Liver (tissue), 9 donors: ENCODE measurements around the gene MAGI1. TPM values are rescaled to one million over a fixed set of nuclear protein-coding genes. Genes with fewer than 3 reads are reported as not detected.

Experiments used
- DNase-seq: peaks from one replicate; pipeline ENCODE4 v3.0.0-alpha.2; 2017; ENCODE audit warnings: low spot score
- H3K27ac ChIP-seq, 2 donors: one replicate each; pipeline ENCODE4 v1.7.0; 2013; ENCODE audit warnings: inconsistent platforms in 2 of 2, low read length in 2 of 2, control low read depth in 1 of 2, low read depth in 1 of 2, mild to moderate bottlenecking in 1 of 2
- H3K27me3 ChIP-seq, 4 donors: one replicate each; pipeline versions ENCODE4 v1.6.1 to v1.7.0; 2013; ENCODE audit warnings: low read length in 3 of 4, inconsistent platforms in 1 of 4, mild to moderate bottlenecking in 1 of 4, moderate library complexity in 1 of 4; ENCODE audit not compliant: control insufficient read depth in 4 of 4, insufficient read depth in 4 of 4
- H3K36me3 ChIP-seq, 4 donors: one replicate each; pipeline versions ENCODE4 v1.6.1 to v1.7.0; 2013; ENCODE audit warnings: low read length in 3 of 4, mild to moderate bottlenecking in 3 of 4, low read depth in 1 of 4, moderate library complexity in 1 of 4; ENCODE audit not compliant: control insufficient read depth in 4 of 4, insufficient read depth in 3 of 4
- H3K4me1 ChIP-seq, 4 donors: one replicate each; pipeline versions ENCODE4 v1.6.1 to v1.7.0; 2013; ENCODE audit warnings: low read length in 3 of 4, mild to moderate bottlenecking in 3 of 4, moderate library complexity in 1 of 4; ENCODE audit not compliant: control insufficient read depth in 4 of 4, insufficient read depth in 4 of 4
- H3K4me3 ChIP-seq, 3 donors: one replicate each; pipeline versions ENCODE4 v1.6.1 to v1.7.0; 2013; ENCODE audit warnings: low read length in 3 of 3, control low read depth in 1 of 3, low read depth in 1 of 3, mild to moderate bottlenecking in 1 of 3
- H3K9ac ChIP-seq, 2 donors: one replicate each; pipeline ENCODE4 v1.7.0; 2013; ENCODE audit warnings: low read length in 2 of 2, mild to moderate bottlenecking in 2 of 2, moderate library complexity in 2 of 2, control low read depth in 1 of 2, low read depth in 1 of 2
- H3K9me3 ChIP-seq, 4 donors: one replicate each; pipeline versions ENCODE4 v1.6.1 to v1.7.0; 2013; ENCODE audit warnings: low read length in 3 of 4; ENCODE audit not compliant: control insufficient read depth in 4 of 4
- EGR1 ChIP-seq, 2 donors: IDR thresholded peaks; 2 replicates each; pipeline ENCODE4 v1.6.1; 2016 to 2018; ENCODE audit warnings: antibody characterized with exemption in 2 of 2, low read depth in 2 of 2
- FOXA1 ChIP-seq: IDR thresholded peaks from 2 replicates; pipeline ENCODE4 v1.6.1; 2016; ENCODE audit warnings: antibody characterized with exemption
- FOXA2 ChIP-seq: IDR thresholded peaks from 2 replicates; pipeline ENCODE4 v1.6.1; 2016; ENCODE audit warnings: antibody characterized with exemption
- GABPA ChIP-seq, 2 donors: IDR thresholded peaks in 1 of 2; conservative IDR thresholded peaks in 1 of 2; 2 replicates each; pipeline ENCODE4 v1.6.1; 2016; ENCODE audit warnings: antibody characterized with exemption in 2 of 2, mild to moderate bottlenecking in 1 of 2, moderate library complexity in 1 of 2
- HNF4A ChIP-seq, 2 donors: conservative IDR thresholded peaks; 2 replicates each; pipeline ENCODE4 v1.6.1; 2016; ENCODE audit warnings: antibody characterized with exemption in 2 of 2, mild to moderate bottlenecking in 2 of 2
- JUND ChIP-seq, 2 donors: IDR thresholded peaks; 2 replicates each; pipeline ENCODE4 v1.6.1; 2016; ENCODE audit warnings: antibody characterized with exemption in 2 of 2
- NR2F2 ChIP-seq: IDR thresholded peaks from 2 replicates; pipeline ENCODE4 v1.6.1; 2016; ENCODE audit warnings: antibody characterized with exemption
- RXRA ChIP-seq, 2 donors: IDR thresholded peaks; 2 replicates each; pipeline ENCODE4 v1.6.1; 2017 to 2018; ENCODE audit warnings: antibody characterized with exemption in 2 of 2, mild to moderate bottlenecking in 1 of 2
- SP1 ChIP-seq: IDR thresholded peaks from 2 replicates; pipeline ENCODE4 v1.6.1; 2018; ENCODE audit warnings: antibody characterized with exemption, mild to moderate bottlenecking
- WGBS: extraction: QIAGEN DNeasy Blood & Tissue Kit; methylation state at CpG from one replicate; pipeline ENCODE4 v1.1.7; 2013; 5-methylcytosine and 5-hydroxymethylcytosine counted together
- polyA plus RNA-seq, 2 donors: library from polyadenylated mRNA; stranded (reverse) in 1 of 2; unstranded in 1 of 2; fragments of 200-250 nt in 1 of 2; fragments of >200 nt in 1 of 2; fragmentation: Nextera tagmentation in 1 of 2; extraction: Ambion mirVana in 1 of 2; gene quantifications; one replicate each; pipeline versions ENCODE4 v1.2.1 to v1.2.3, GENCODE V29; 2013 to 2015
- total RNA-seq, 2 donors: library from RNA; depleted of rRNA; stranded (reverse); fragments of >200 nt; gene quantifications; one replicate each; pipeline ENCODE4 v1.2.3, GENCODE V29; 2014
- TF ChIP-seq, protein P1 (sequence below): IDR thresholded peaks from 2 replicates; pipeline ENCODE4 v1.6.1; 2016; ENCODE audit warnings: antibody characterized with exemption
- TF ChIP-seq, protein P2 (sequence below): IDR thresholded peaks from 2 replicates; pipeline ENCODE4 v1.6.1; 2016; ENCODE audit warnings: antibody characterized with exemption, mild to moderate bottlenecking
- TF ChIP-seq, protein P3 (sequence below): IDR thresholded peaks from 2 replicates; pipeline ENCODE4 v1.6.1; 2016; ENCODE audit warnings: antibody characterized with exemption
- TF ChIP-seq, protein P4 (sequence below): fragments of 150-350 bp; IDR thresholded peaks from 2 replicates; pipeline ENCODE4 v1.5.1; 2017; ENCODE audit warnings: improper control_type of control experiment, low read depth, low read length; ENCODE audit not compliant: missing input control
- donor health status: healthy.
- donor health status: healthy.
- donor health status: healthy.
- donor health status: healthy.
- donor health status: healthy.

Gene MAGI1
- total and polyA plus RNA-seq, 4 donors, result 9.6 to 68.8 (median 14.0) TPM

DNA sequence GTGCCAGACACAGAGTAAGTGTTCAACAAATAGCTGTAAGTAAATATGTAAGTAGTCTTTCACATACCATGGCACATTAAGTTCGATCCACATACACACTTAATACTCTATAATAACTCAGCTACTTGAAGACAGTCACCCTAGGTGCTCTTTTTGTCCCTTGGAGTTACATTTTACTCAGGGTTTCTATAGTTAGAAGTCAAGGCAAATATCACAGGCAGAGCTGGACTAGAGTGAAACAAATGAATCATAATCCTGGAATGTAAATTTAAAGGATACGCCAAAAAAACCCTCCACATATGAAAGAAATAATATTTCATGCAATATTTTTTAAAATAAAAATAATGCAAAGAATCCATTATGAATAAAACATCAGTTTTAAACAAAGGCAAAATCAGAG is 461.8 kb downstream of the MAGI1 start:
- Histone ChIP-seq H3K36me3 (no peaks in the 10 kb centered on the region), H3K4me1 (peaks cover 0 to 8% (median 3%) of the 10 kb centered on the region in 4 donors), H3K27me3 (no peaks in the 10 kb centered on the region), H3K27ac (no peak overlapping the region), H3K9ac (no peak overlapping the region), H3K9me3 (peaks cover 0 to 3% (median 0%) of the 10 kb centered on the region in 4 donors), H3K4me3 (no peak overlapping the region)
- DNase-seq, result no peak
- WGBS, result 91% methylated on average over 2 of the region's 2 CpGs
- no peak for TF ChIP-seq GABPA (IDR thresholded peaks at IDR 0.05 in 1 of 2, conservative IDR thresholded peaks at IDR 0.05 in 1 of 2)
- TF ChIP-seq, protein P1, sequence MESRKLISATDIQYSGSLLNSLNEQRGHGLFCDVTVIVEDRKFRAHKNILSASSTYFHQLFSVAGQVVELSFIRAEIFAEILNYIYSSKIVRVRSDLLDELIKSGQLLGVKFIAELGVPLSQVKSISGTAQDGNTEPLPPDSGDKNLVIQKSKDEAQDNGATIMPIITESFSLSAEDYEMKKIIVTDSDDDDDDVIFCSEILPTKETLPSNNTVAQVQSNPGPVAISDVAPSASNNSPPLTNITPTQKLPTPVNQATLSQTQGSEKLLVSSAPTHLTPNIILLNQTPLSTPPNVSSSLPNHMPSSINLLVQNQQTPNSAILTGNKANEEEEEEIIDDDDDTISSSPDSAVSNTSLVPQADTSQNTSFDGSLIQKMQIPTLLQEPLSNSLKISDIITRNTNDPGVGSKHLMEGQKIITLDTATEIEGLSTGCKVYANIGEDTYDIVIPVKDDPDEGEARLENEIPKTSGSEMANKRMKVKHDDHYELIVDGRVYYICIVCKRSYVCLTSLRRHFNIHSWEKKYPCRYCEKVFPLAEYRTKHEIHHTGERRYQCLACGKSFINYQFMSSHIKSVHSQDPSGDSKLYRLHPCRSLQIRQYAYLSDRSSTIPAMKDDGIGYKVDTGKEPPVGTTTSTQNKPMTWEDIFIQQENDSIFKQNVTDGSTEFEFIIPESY, result no peak
- TF ChIP-seq, protein P2, sequence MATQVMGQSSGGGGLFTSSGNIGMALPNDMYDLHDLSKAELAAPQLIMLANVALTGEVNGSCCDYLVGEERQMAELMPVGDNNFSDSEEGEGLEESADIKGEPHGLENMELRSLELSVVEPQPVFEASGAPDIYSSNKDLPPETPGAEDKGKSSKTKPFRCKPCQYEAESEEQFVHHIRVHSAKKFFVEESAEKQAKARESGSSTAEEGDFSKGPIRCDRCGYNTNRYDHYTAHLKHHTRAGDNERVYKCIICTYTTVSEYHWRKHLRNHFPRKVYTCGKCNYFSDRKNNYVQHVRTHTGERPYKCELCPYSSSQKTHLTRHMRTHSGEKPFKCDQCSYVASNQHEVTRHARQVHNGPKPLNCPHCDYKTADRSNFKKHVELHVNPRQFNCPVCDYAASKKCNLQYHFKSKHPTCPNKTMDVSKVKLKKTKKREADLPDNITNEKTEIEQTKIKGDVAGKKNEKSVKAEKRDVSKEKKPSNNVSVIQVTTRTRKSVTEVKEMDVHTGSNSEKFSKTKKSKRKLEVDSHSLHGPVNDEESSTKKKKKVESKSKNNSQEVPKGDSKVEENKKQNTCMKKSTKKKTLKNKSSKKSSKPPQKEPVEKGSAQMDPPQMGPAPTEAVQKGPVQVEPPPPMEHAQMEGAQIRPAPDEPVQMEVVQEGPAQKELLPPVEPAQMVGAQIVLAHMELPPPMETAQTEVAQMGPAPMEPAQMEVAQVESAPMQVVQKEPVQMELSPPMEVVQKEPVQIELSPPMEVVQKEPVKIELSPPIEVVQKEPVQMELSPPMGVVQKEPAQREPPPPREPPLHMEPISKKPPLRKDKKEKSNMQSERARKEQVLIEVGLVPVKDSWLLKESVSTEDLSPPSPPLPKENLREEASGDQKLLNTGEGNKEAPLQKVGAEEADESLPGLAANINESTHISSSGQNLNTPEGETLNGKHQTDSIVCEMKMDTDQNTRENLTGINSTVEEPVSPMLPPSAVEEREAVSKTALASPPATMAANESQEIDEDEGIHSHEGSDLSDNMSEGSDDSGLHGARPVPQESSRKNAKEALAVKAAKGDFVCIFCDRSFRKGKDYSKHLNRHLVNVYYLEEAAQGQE, result no peak
- no peak for TF ChIP-seq EGR1 (IDR thresholded peaks at IDR 0.05; ENCODE audit: low read depth in 2 of 2)
- no peak for TF ChIP-seq RXRA (IDR thresholded peaks at IDR 0.05)

DNA sequence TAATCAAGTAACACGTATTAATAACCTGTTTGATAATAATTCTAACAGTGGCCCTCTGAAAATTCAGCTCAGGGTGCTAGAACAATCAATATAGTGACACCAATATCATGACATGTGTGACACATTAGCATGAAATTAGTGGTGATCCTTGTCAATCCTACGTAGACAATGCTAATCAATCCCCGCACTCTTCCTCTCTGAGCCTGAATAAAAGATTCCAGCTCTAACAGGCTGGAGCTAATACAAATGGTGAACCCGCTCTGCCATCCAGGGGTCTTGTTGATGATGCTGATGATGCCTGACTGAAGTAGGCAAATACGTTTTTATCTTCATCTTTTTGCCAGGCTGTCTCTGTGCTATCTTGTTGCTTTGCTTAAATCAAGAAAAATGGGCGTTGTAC is 462.5 kb downstream of the MAGI1 start:
- Histone ChIP-seq H3K9ac (no peak overlapping the region), H3K36me3 (no peaks in the 10 kb centered on the region), H3K9me3 (peaks cover 0 to 3% (median 0%) of the 10 kb centered on the region in 4 donors), H3K27ac (no peak overlapping the region), H3K27me3 (no peaks in the 10 kb centered on the region), H3K4me1 (peaks cover 0 to 8% (median 3%) of the 10 kb centered on the region in 4 donors), H3K4me3 (no peak overlapping the region)
- no peak for DNase-seq
- WGBS, result 93% methylated on average over 6 of the region's 6 CpGs
- TF ChIP-seq JUND (IDR thresholded peaks at IDR 0.05) (no peak), HNF4A (conservative IDR thresholded peaks at IDR 0.05) (no peak), FOXA2 (no peak), SP1 (no peak), NR2F2 (no peak), GABPA (IDR thresholded peaks at IDR 0.05 in 1 of 2, conservative IDR thresholded peaks at IDR 0.05 in 1 of 2) (no peak), FOXA1 (no peak)
- TF ChIP-seq, protein P3, sequence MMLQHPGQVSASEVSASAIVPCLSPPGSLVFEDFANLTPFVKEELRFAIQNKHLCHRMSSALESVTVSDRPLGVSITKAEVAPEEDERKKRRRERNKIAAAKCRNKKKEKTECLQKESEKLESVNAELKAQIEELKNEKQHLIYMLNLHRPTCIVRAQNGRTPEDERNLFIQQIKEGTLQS, result no peak
- TF ChIP-seq, protein P4, sequence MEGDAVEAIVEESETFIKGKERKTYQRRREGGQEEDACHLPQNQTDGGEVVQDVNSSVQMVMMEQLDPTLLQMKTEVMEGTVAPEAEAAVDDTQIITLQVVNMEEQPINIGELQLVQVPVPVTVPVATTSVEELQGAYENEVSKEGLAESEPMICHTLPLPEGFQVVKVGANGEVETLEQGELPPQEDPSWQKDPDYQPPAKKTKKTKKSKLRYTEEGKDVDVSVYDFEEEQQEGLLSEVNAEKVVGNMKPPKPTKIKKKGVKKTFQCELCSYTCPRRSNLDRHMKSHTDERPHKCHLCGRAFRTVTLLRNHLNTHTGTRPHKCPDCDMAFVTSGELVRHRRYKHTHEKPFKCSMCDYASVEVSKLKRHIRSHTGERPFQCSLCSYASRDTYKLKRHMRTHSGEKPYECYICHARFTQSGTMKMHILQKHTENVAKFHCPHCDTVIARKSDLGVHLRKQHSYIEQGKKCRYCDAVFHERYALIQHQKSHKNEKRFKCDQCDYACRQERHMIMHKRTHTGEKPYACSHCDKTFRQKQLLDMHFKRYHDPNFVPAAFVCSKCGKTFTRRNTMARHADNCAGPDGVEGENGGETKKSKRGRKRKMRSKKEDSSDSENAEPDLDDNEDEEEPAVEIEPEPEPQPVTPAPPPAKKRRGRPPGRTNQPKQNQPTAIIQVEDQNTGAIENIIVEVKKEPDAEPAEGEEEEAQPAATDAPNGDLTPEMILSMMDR, result no peak
